Measurements from ENCODE around the gene FN1. TPM values are rescaled to one million over a fixed set of nuclear protein-coding genes. Genes with fewer than 3 reads are reported as not detected.

FN1 gene
- total and polyA plus RNA-seq, 2 donors (not counting 3 experiments of a cell fraction or from before 2014, with no cell fraction given) = 3,221 to 3,740 TPM

GRCh38 chr2:215452725-215453124, 16.9 kb upstream of the FN1 start:
- Histone ChIP-seq H3K27me3 (ENCODE audit: control insufficient read depth in 2 of 2, insufficient read depth in 2 of 2, low read length in 2 of 2) (no peaks in the 10 kb centered on the region), H3K79me2 (ENCODE audit: control insufficient read depth, insufficient read depth, low read length) (no peaks in the 10 kb centered on the region), H3K9me3 (replicated peaks; ENCODE audit: control insufficient read depth, insufficient read depth, low read length) (no peaks in the 10 kb centered on the region), H3K4me1 (ENCODE audit: control insufficient read depth, extremely low read depth, insufficient read depth, low read length) (no peaks in the 10 kb centered on the region), H3K27ac (ENCODE audit: insufficient read depth, low read depth, low read length) (no peak overlapping the region), H3K9ac (replicated peaks; ENCODE audit: extremely low read depth, insufficient read depth, low read length) (no peak overlapping the region), H3K4me2 (ENCODE audit: insufficient read depth, low read length) (no peak overlapping the region), H4K20me1 (replicated peaks; ENCODE audit: control insufficient read depth, extremely low read depth, insufficient read depth, low read length) (no peaks in the 10 kb centered on the region), H3K4me3 (replicated peaks in 1 of 3; ENCODE audit: insufficient read depth in 1 of 3, low read depth in 1 of 3, low read length in 3 of 3) (no peak overlapping the region), H2AFZ (ENCODE audit: low read depth, low read length) (no peak overlapping the region), H3K36me3 (ENCODE audit: control insufficient read depth in 2 of 2, extremely low read depth in 1 of 2, insufficient read depth in 2 of 2, low read length in 2 of 2) (no peaks in the 10 kb centered on the region), H3K9me1 (replicated peaks; ENCODE audit: control insufficient read depth, extremely low read depth, insufficient read depth, low read length) (no peaks in the 10 kb centered on the region)
- DNase-seq (ENCODE audit: low read depth, low spot score) = no peak
- no peak for FAIRE-seq
- TF ChIP-seq GATA2 (IDR thresholded peaks at IDR 0.05; ENCODE audit: insufficient read depth, insufficient read length, low read depth, low read length) = no peak
- no peak for TF ChIP-seq POLR2A (IDR thresholded peaks at IDR 0.05; ENCODE audit: low read depth, low read length)
- TF ChIP-seq JUN (IDR thresholded peaks at IDR 0.05; ENCODE audit: borderline replicate concordance, insufficient read depth, insufficient read length, low read depth) = no peak
- TF ChIP-seq POLR2AphosphoS5 (IDR thresholded peaks at IDR 0.05; ENCODE audit: insufficient read depth, low read depth, low read length) = no peak
- TF ChIP-seq EZH2 (IDR thresholded peaks at IDR 0.05; ENCODE audit: borderline replicate concordance, low read depth, low read length, severe bottlenecking) = no peak
- TF ChIP-seq MYC (IDR thresholded peaks at IDR 0.05; ENCODE audit: low read depth, low read length) = no peak
- intact Hi-C loops (cut with micrococcal nuclease) = loop anchor here (5.0 kb wide), 1 partner anchor 305 kb away; no protein-coding TSS in a partner anchor
- dilution Hi-C loops (cut with MboI; ENCODE audit: extremely low pct_ligation_motif_present, low sequenced_read_pairs) = no loop called here
- ChIA-PET CTCF (interaction anchor here (0.8 to 1.0 kb wide), 2 partner anchors 9 to 376 kb away, joined by 3 read pairs; no protein-coding TSS in a partner anchor), POLR2A (no interaction called here)
- no TSS peak for BruUV-seq (replicated peaks)

GRCh38 chr2:215451012-215451756, 15.3 kb upstream of the FN1 start:
- Histone ChIP-seq H3K4me1 (ENCODE audit: control insufficient read depth, extremely low read depth, insufficient read depth, low read length) (no peaks in the 10 kb centered on the region), H3K27ac (ENCODE audit: insufficient read depth, low read depth, low read length) (no peak overlapping the region), H3K9ac (replicated peaks; ENCODE audit: extremely low read depth, insufficient read depth, low read length) (no peak overlapping the region), H2AFZ (ENCODE audit: low read depth, low read length) (no peak overlapping the region), H3K79me2 (ENCODE audit: control insufficient read depth, insufficient read depth, low read length) (no peaks in the 10 kb centered on the region), H4K20me1 (replicated peaks; ENCODE audit: control insufficient read depth, extremely low read depth, insufficient read depth, low read length) (no peaks in the 10 kb centered on the region), H3K9me1 (replicated peaks; ENCODE audit: control insufficient read depth, extremely low read depth, insufficient read depth, low read length) (no peaks in the 10 kb centered on the region), H3K27me3 (ENCODE audit: control insufficient read depth in 2 of 2, insufficient read depth in 2 of 2, low read length in 2 of 2) (no peaks in the 10 kb centered on the region), H3K4me2 (ENCODE audit: insufficient read depth, low read length) (no peak overlapping the region), H3K9me3 (replicated peaks; ENCODE audit: control insufficient read depth, insufficient read depth, low read length) (no peaks in the 10 kb centered on the region), H3K36me3 (ENCODE audit: control insufficient read depth in 2 of 2, extremely low read depth in 1 of 2, insufficient read depth in 2 of 2, low read length in 2 of 2) (no peaks in the 10 kb centered on the region), H3K4me3 (replicated peaks in 1 of 3; ENCODE audit: insufficient read depth in 1 of 3, low read depth in 1 of 3, low read length in 3 of 3) (no peak overlapping the region)
- CTCF ChIA-PET = interaction anchor here (1.3 kb wide), 1 partner anchor 14 kb away, joined by 3 read pairs; no protein-coding TSS in a partner anchor
- TF ChIP-seq EZH2 (IDR thresholded peaks at IDR 0.05; ENCODE audit: borderline replicate concordance, low read depth, low read length, severe bottlenecking) = no peak
- no peak for TF ChIP-seq MYC (IDR thresholded peaks at IDR 0.05; ENCODE audit: low read depth, low read length)
- no peak for TF ChIP-seq MAX (IDR thresholded peaks at IDR 0.05; ENCODE audit: insufficient read depth, insufficient read length)
- no peak for TF ChIP-seq CTCF (IDR thresholded peaks at IDR 0.05; ENCODE audit: extremely low read depth in 1 of 2, insufficient read depth in 1 of 2, low read depth in 1 of 2, low read length in 2 of 2)
- no peak for TF ChIP-seq GATA2 (IDR thresholded peaks at IDR 0.05; ENCODE audit: insufficient read depth, insufficient read length, low read depth, low read length)
- no peak for TF ChIP-seq JUN (IDR thresholded peaks at IDR 0.05; ENCODE audit: borderline replicate concordance, insufficient read depth, insufficient read length, low read depth)
- no peak for TF ChIP-seq POLR2A (IDR thresholded peaks at IDR 0.05; ENCODE audit: low read depth, low read length)
- no peak for TF ChIP-seq FOS (IDR thresholded peaks at IDR 0.05; ENCODE audit: borderline replicate concordance, insufficient read depth, low read length)
- FAIRE-seq = no peak
- DNase-seq (ENCODE audit: low read depth, low spot score) = no peak
- BruUV-seq (replicated peaks) = no TSS peak
- dilution Hi-C loops (cut with MboI; ENCODE audit: extremely low pct_ligation_motif_present, low sequenced_read_pairs) = no loop called here
- POLR2A ChIA-PET = no interaction called here
- intact Hi-C loops (cut with micrococcal nuclease) = loop anchor here (5.0 kb wide), 1 partner anchor 306 kb away; no protein-coding TSS in a partner anchor

Measured in endothelial cell of umbilical vein (primary cell).